ENCODE data around the gene ZFP36L2.

ZFP36L2 gene

GRCh38 chr2:43226558-43226954 lies at the start of gene ZFP36L2:
Gene ZFP36L2 (minus strand): TSS chr2:43226606. CDS start chr2:43226315, 291 bp downstream.
- no peak for TF ChIP-seq CTCF (IDR thresholded peaks at IDR 0.05; ENCODE audit: low read depth, low read length, missing control alignments)
- H3K4me3 ChIP-seq (replicated peaks; ENCODE audit: low read depth, low read length) = peak within 1 kb of the TSS; percentile 74
- peak; percentile 69 for DNase-seq (ENCODE audit: extremely low read depth, low read depth)

- H3K4me3 ChIP-seq (replicated peaks; ENCODE audit: low read depth, low read length) = no peak overlapping the region
- no peak for TF ChIP-seq CTCF (IDR thresholded peaks at IDR 0.05; ENCODE audit: low read depth, low read length, missing control alignments)
- no peak for DNase-seq (ENCODE audit: extremely low read depth, low read depth)
These were observed 48.3 kb upstream of the ZFP36L2 start for GRCh38 chr2:43274721-43275120.

GRCh38 chr2:43274055-43274454 lies 47.6 kb upstream of the ZFP36L2 start:
- DNase-seq (ENCODE audit: extremely low read depth, low read depth) = no peak
- no peak overlapping the region for H3K4me3 ChIP-seq (replicated peaks; ENCODE audit: low read depth, low read length)
- TF ChIP-seq CTCF (IDR thresholded peaks at IDR 0.05; ENCODE audit: low read depth, low read length, missing control alignments) = no peak

GRCh38 chr2:43273529-43273928 lies 47.1 kb upstream of the ZFP36L2 start:
- DNase-seq (ENCODE audit: extremely low read depth, low read depth) = no peak
- H3K4me3 ChIP-seq (replicated peaks; ENCODE audit: low read depth, low read length) = no peak overlapping the region
- TF ChIP-seq CTCF (IDR thresholded peaks at IDR 0.05; ENCODE audit: low read depth, low read length, missing control alignments) = no peak

GRCh38 chr2:43270930-43271615 lies 44.7 kb upstream of the ZFP36L2 start:
- no peak overlapping the region for H3K4me3 ChIP-seq (replicated peaks; ENCODE audit: low read depth, low read length)
- DNase-seq (ENCODE audit: extremely low read depth, low read depth) = no peak
- TF ChIP-seq CTCF (IDR thresholded peaks at IDR 0.05; ENCODE audit: low read depth, low read length, missing control alignments) = no peak

- no peak for TF ChIP-seq CTCF (IDR thresholded peaks at IDR 0.05; ENCODE audit: low read depth, low read length, missing control alignments)
- no peak for DNase-seq (ENCODE audit: extremely low read depth, low read depth)
- H3K4me3 ChIP-seq (replicated peaks; ENCODE audit: low read depth, low read length) = no peak overlapping the region
These were observed 44.1 kb upstream of the ZFP36L2 start for GRCh38 chr2:43270461-43270860.

GRCh38 chr2:43269706-43270105 lies 43.3 kb upstream of the ZFP36L2 start:
- H3K4me3 ChIP-seq (replicated peaks; ENCODE audit: low read depth, low read length) = no peak overlapping the region
- TF ChIP-seq CTCF (IDR thresholded peaks at IDR 0.05; ENCODE audit: low read depth, low read length, missing control alignments) = no peak
- DNase-seq (ENCODE audit: extremely low read depth, low read depth) = no peak
